ENCODE measurements around the gene SLC25A19.

SLC25A19 gene

GRCh38 chr17:75225016-75225415, 64.2 kb downstream of the SLC25A19 start:
- Mint-ChIP-seq H3K36me3 (ENCODE audit: insufficient read depth) (peaks cover 50% of the 10 kb centered on the region), H3K9me3 (no peaks in the 10 kb centered on the region), H3K4me3 (no peak overlapping the region), H3K27me3 (no peaks in the 10 kb centered on the region), H3K4me1 (no peaks in the 10 kb centered on the region), H3K27ac (ENCODE audit: low read depth) (no peak overlapping the region)
- ATAC-seq (replicated peaks; ENCODE audit: extremely low read depth, poor library complexity, severe bottlenecking) (no peak), DNase-seq (ENCODE audit: low spot score in 2 of 2) (no peak)

Data from central memory CD8-positive, alpha-beta T cell (primary cell).